HEK293 (cell line): ENCODE measurements around the gene HYAL4.

Source experiments
- CTCF ChIA-PET: fragments of 350-600 bp; formaldehyde crosslinking; extraction: SDS; loops from one replicate; lab custom pipeline; 2021; ENCODE audit warnings: antibody characterized with exemption; lab: Yijun Ruan, JAX
- POLR2A ChIA-PET: fragments of 300-600 bp; formaldehyde crosslinking; extraction: SDS; loops from one replicate; lab custom pipeline; 2020; ENCODE audit warnings: antibody characterized with exemption, inconsistent platforms; lab: Yijun Ruan, JAX
- H3K27ac ChIP-seq: fragments of 200-500 bp; sonication (Bioruptor generic); 2 replicates; pipeline ENCODE4 v1.5.1; 2014; ENCODE audit warnings: low read depth, low read length, control low read depth, inconsistent platforms; ENCODE audit errors: extremely low read depth
- H3K36me3 ChIP-seq, 2 experiments: fragments of 200-500 bp in 1 of 2; sonication (Bioruptor generic) in 1 of 2; 1 replicate in 1 of 2; 2 replicates in 1 of 2; pipeline ENCODE4 v1.5.1; 2014 to 2017; ENCODE audit warnings: inconsistent platforms in 2 of 2, low read length in 2 of 2; ENCODE audit not compliant: control insufficient read depth in 2 of 2, insufficient read depth in 1 of 2
- H3K4me1 ChIP-seq: fragments of 200-500 bp; sonication (Bioruptor generic); 2 replicates; pipeline ENCODE4 v1.5.1; 2014; ENCODE audit warnings: mild to moderate bottlenecking, low read length, inconsistent platforms; ENCODE audit not compliant: control insufficient read depth, insufficient read depth
- H3K4me3 ChIP-seq: 2 replicates; pipeline ENCODE4 v1.5.1; 2011; ENCODE audit warnings: low read depth, mild to moderate bottlenecking, control low read depth, low read length, moderate library complexity
- H3K9me3 ChIP-seq: fragments of 200-500 bp; sonication (Bioruptor generic); 2 replicates; pipeline ENCODE4 v1.5.1; 2014; ENCODE audit warnings: low read depth, low read length, inconsistent platforms; ENCODE audit not compliant: control insufficient read depth, insufficient read depth
- HOXA7 ChIP-seq: sonication (generic); formaldehyde crosslinking; IDR thresholded peaks from 2 replicates; pipeline ENCODE4 v1.8.1; 2022; ENCODE audit warnings: missing genetic modification reagents, borderline replicate concordance
- HOXD13 ChIP-seq: sonication (generic); formaldehyde crosslinking; IDR thresholded peaks from 2 replicates; pipeline ENCODE4 v1.8.0; 2022; ENCODE audit warnings: missing genetic modification reagents, borderline replicate concordance
- OSR2 ChIP-seq: fragments of 450-650 bp; formaldehyde crosslinking; IDR thresholded peaks from 2 replicates; pipeline ENCODE4 v1.5.1; 2016; ENCODE audit warnings: missing biosample characterization, missing genetic modification characterization
- PRDM1 ChIP-seq: fragments of 450-650 bp; formaldehyde crosslinking; IDR thresholded peaks from 2 replicates; pipeline ENCODE4; 2016; ENCODE audit warnings: missing biosample characterization, missing genetic modification characterization
- PRDM4 ChIP-seq: fragments of 450-650 bp; formaldehyde crosslinking; IDR thresholded peaks from 2 replicates; pipeline ENCODE4 v1.5.1; 2017; ENCODE audit warnings: missing biosample characterization, missing genetic modification characterization
- SALL2 ChIP-seq: fragments of 450-650 bp; formaldehyde crosslinking; IDR thresholded peaks from 2 replicates; pipeline ENCODE4 v1.5.0; 2017; ENCODE audit warnings: missing biosample characterization, mild to moderate bottlenecking, missing genetic modification characterization, borderline replicate concordance
- ZFP3 ChIP-seq: fragments of 450-650 bp; formaldehyde crosslinking; IDR thresholded peaks from 2 replicates; pipeline ENCODE4 v1.5.1; 2016; ENCODE audit warnings: low read depth, missing biosample characterization, missing genetic modification characterization
- ZNF114 ChIP-seq: fragments of 450-650 bp; formaldehyde crosslinking; IDR thresholded peaks from 2 replicates; pipeline ENCODE4 v1.5.0; 2017; ENCODE audit warnings: missing biosample characterization, missing genetic modification characterization
- ZNF16 ChIP-seq: fragments of 450-650 bp; formaldehyde crosslinking; IDR thresholded peaks from 2 replicates; pipeline ENCODE4 v1.5.1; 2016; ENCODE audit warnings: low read depth, missing biosample characterization, missing genetic modification characterization
- ZNF394 ChIP-seq: fragments of 450-650 bp; formaldehyde crosslinking; IDR thresholded peaks from 2 replicates; pipeline ENCODE4 v1.5.1; 2016; ENCODE audit warnings: missing biosample characterization, missing genetic modification characterization, mild to moderate bottlenecking, moderate library complexity, borderline replicate concordance
- ZNF530 ChIP-seq: fragments of 450-650 bp; formaldehyde crosslinking; IDR thresholded peaks from 2 replicates; pipeline ENCODE4 v1.5.1; 2016; ENCODE audit warnings: low read depth, missing biosample characterization, missing genetic modification characterization
- ZNF549 ChIP-seq: fragments of 450-650 bp; IDR thresholded peaks from 2 replicates; pipeline ENCODE4 v1.5.1; 2018; ENCODE audit warnings: missing biosample characterization, missing genetic modification characterization, mild to moderate bottlenecking, inconsistent platforms, moderate library complexity
- ZNF776 ChIP-seq: fragments of 450-650 bp; formaldehyde crosslinking; IDR thresholded peaks from 2 replicates; pipeline ENCODE4 v1.5.0; 2017; ENCODE audit warnings: missing biosample characterization, missing genetic modification characterization, borderline replicate concordance
- ZSCAN30 ChIP-seq: fragments of 450-650 bp; IDR thresholded peaks from 2 replicates; pipeline ENCODE4 v1.5.1; 2018; ENCODE audit warnings: missing biosample characterization, mild to moderate bottlenecking, missing genetic modification characterization, moderate library complexity
- TF ChIP-seq, protein P1 (sequence below): fragments of 450-650 bp; IDR thresholded peaks from 2 replicates; pipeline ENCODE4 v1.5.1; 2018; ENCODE audit warnings: missing biosample characterization, missing genetic modification characterization

HYAL4 gene

GRCh38 chr7:123798532-123799188, 46.3 kb upstream of the HYAL4 start:
- peaks cover 13% of the 10 kb centered on the region; the same call in 1 of the 2 replicates for H3K4me1 ChIP-seq
- no peaks in the 10 kb centered on the region for H3K36me3 ChIP-seq
- H3K9me3 ChIP-seq = no peaks in the 10 kb centered on the region
- peak; percentile 89 for TF ChIP-seq ZNF16 (tag by site-specific recombination)
- no peak for TF ChIP-seq OSR2 (tag by site-specific recombination)
- TF ChIP-seq HOXA7 (CRISPR knock-in tag) = no peak
- H3K27ac ChIP-seq = peak overlapping the region; percentile 19
- CTCF ChIA-PET = interaction anchor here (0.5 to 5.3 kb wide), 17 partner anchors 9 to 451 kb away, joined by 3 to 74 read pairs (median 4); no protein-coding TSS in a partner anchor
- POLR2A ChIA-PET = interaction anchor here (1.0 to 2.3 kb wide), 2 partner anchors 50 to 74 kb away, joined by 3 to 14 read pairs; partner anchors contain the start of gene WASL
- peak overlapping the region; percentile 19 for H3K4me3 ChIP-seq

GRCh38 chr7:123802249-123802648, 42.7 kb upstream of the HYAL4 start:
- POLR2A ChIA-PET = no interaction called here

GRCh38 chr7:123805287-123805686, 39.7 kb upstream of the HYAL4 start:
- Histone ChIP-seq H3K4me1 (no peaks in the 10 kb centered on the region), H3K36me3 (no peaks in the 10 kb centered on the region), H3K9me3 (no peaks in the 10 kb centered on the region), H3K27ac (no peak overlapping the region), H3K4me3 (no peak overlapping the region)
- ChIA-PET POLR2A (no interaction called here), CTCF (no interaction called here)
- TF ChIP-seq PRDM1 (tag by site-specific recombination) (peak; percentile 16; the same call in 1 of the 2 replicates), ZNF114 (no peak), PRDM4 (tag by site-specific recombination) (no peak), ZNF530 (no peak)

More at GRCh38 chr7:123802249-123802648, 42.7 kb upstream of the HYAL4 start:
- Histone ChIP-seq H3K27ac (no peak overlapping the region), H3K4me3 (no peak overlapping the region), H3K36me3 (no peaks in the 10 kb centered on the region), H3K4me1 (peaks cover 13% of the 10 kb centered on the region; the same call in 1 of the 2 replicates), H3K9me3 (no peaks in the 10 kb centered on the region)
- CTCF ChIA-PET = no interaction called here
- TF ChIP-seq ZFP3 (no peak), ZNF776 (tag by site-specific recombination) (no peak), SALL2 (no peak)

GRCh38 chr7:123809471-123809870, 35.5 kb upstream of the HYAL4 start:
- Histone ChIP-seq H3K27ac (no peak overlapping the region), H3K4me1 (no peaks in the 10 kb centered on the region)

More at GRCh38 chr7:123809471-123809870, 35.5 kb upstream of the HYAL4 start:
- ChIA-PET POLR2A (no interaction called here), CTCF (no interaction called here)
- Histone ChIP-seq H3K36me3 (no peaks in the 10 kb centered on the region), H3K9me3 (no peaks in the 10 kb centered on the region), H3K4me3 (no peak overlapping the region)
- TF ChIP-seq, protein P1, sequence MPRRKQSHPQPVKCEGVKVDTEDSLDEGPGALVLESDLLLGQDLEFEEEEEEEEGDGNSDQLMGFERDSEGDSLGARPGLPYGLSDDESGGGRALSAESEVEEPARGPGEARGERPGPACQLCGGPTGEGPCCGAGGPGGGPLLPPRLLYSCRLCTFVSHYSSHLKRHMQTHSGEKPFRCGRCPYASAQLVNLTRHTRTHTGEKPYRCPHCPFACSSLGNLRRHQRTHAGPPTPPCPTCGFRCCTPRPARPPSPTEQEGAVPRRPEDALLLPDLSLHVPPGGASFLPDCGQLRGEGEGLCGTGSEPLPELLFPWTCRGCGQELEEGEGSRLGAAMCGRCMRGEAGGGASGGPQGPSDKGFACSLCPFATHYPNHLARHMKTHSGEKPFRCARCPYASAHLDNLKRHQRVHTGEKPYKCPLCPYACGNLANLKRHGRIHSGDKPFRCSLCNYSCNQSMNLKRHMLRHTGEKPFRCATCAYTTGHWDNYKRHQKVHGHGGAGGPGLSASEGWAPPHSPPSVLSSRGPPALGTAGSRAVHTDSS (tag by site-specific recombination) = no peak
- TF ChIP-seq ZNF394 (tag by site-specific recombination) (no peak), ZNF549 (no peak), HOXD13 (no peak), ZSCAN30 (tag by site-specific recombination) (no peak)
